Heart left ventricle (tissue), 16 donors: ENCODE measurements around the gene RMND5B. TPM values are rescaled to one million over a fixed set of nuclear protein-coding genes. Genes with fewer than 3 reads are reported as not detected.

Experiments used
- ATAC-seq, 4 donors: fragments of 200-7000 bp; cut with Tn5 transposase; one replicate each; pipeline ENCODE4 v1.9.1; 2020 to 2022; ENCODE audit warnings: moderate library complexity in 4 of 4, mild to moderate bottlenecking in 3 of 4, moderate number of reproducible peaks in 1 of 4
- DNase-seq, 5 donors: peaks; one replicate each; pipeline ENCODE4 v3.0.0-alpha.2; 2020
- H3K27ac ChIP-seq, 12 donors: fragments of 200-600 bp; sonication (generic) in 4 of 12; one replicate each; pipeline versions ENCODE4 v1.5.0 to v1.8.0; 2016 to 2022; ENCODE audit warnings: mild to moderate bottlenecking in 2 of 12
- H3K27me3 ChIP-seq, 9 donors: fragments of 200-600 bp; sonication (generic) in 2 of 9; one replicate each; pipeline versions ENCODE4 v1.5.1 to v1.8.0; 2016 to 2022; ENCODE audit warnings: mild to moderate bottlenecking in 3 of 9
- H3K36me3 ChIP-seq, 9 donors: fragments of 200-600 bp; sonication (generic) in 2 of 9; one replicate each; pipeline versions ENCODE4 v1.5.0 to v1.8.0; 2018 to 2022; ENCODE audit warnings: mild to moderate bottlenecking in 2 of 9
- H3K4me1 ChIP-seq, 12 donors: fragments of 200-600 bp; sonication (generic) in 4 of 12; one replicate each; pipeline versions ENCODE4 v1.5.0 to v1.8.0; 2016 to 2022; ENCODE audit warnings: mild to moderate bottlenecking in 3 of 12
- H3K4me3 ChIP-seq, 12 donors: fragments of 200-600 bp; sonication (generic) in 4 of 12; one replicate each; pipeline versions ENCODE4 v1.5.0 to v1.8.0; 2017 to 2022; ENCODE audit warnings: mild to moderate bottlenecking in 9 of 12, moderate library complexity in 4 of 12
- H3K9me3 ChIP-seq, 12 donors: fragments of 200-600 bp; sonication (generic) in 4 of 12; one replicate each; pipeline versions ENCODE4 v1.5.0 to v1.8.0; 2016 to 2022; ENCODE audit warnings: mild to moderate bottlenecking in 1 of 12
- CTCF ChIP-seq, 12 donors: fragments of 200-600 bp; sonication (generic) in 4 of 12; IDR thresholded peaks; one replicate each; pipeline versions ENCODE4 v1.5.0 to v1.8.0; 2018 to 2022; ENCODE audit warnings: antibody characterized with exemption in 12 of 12, mild to moderate bottlenecking in 5 of 12
- POLR2A ChIP-seq, 2 donors: fragments of 450-650 bp; IDR thresholded peaks; one replicate each; pipeline ENCODE4 v1.6.1; 2017; ENCODE audit warnings: antibody characterized with exemption in 2 of 2, mild to moderate bottlenecking in 2 of 2, moderate library complexity in 2 of 2
- WGBS, 4 donors: extraction: QIAGEN DNeasy Blood & Tissue Kit in 2 of 4; methylation state at CpG; one replicate each; pipeline versions ENCODE4 v1.1.5 to v1.1.7; 2013 to 2018; 5-methylcytosine and 5-hydroxymethylcytosine counted together
- intact Hi-C, 10 donors: fragments of 100-400 bp; cut with DNase I; formaldehyde crosslinking; loops; one replicate each; pipeline versions ENCODE4 v1.11.1 to v1.14.2; 2022
- polyA plus RNA-seq, 2 donors: library from polyadenylated mRNA; stranded (reverse); fragments of 200-250 nt; gene quantifications; one replicate each; pipeline ENCODE4 v1.2.3, GENCODE V29; 2013
- total RNA-seq, 9 donors: library from RNA; depleted of rRNA in 2 of 9; stranded (reverse); fragments of >200 nt in 2 of 9; fragmentation: NEBNext Ultra II Directional in 3 of 9; extraction: Animal tissue kit (Norgen Biotek cat#: 25700) in 3 of 9; gene quantifications; one replicate each; pipeline versions ENCODE4 v1.1.0 to v1.2.4, GENCODE V29; 2016 to 2023
- donor health status: ischemic (EF 13 %, LVEDD 7.1; RV severe dilation, severe dysfunction).
- donor health status: healthy with polysubstance abuse.
- donor health status: DM: no; HTN: yes; CAD: no.
- donor health status: DM: no; HTN: no; CAD: no.
- donor health status: ischemic (EF 25% LVEDD 6.9; RV normal size, moderate dysfunction).
- donor health status: ischemic (EF 25% LVEDD 5.7; RV mildly dilated, moderate dysfunction).
- donor health status: healthy.
- donor health status: DM: yes; HTN: yes; CAD: no.
- donor health status: ischemic (EF 35%, LVEDD 5.7; RV mildly dilated, moderate dysfunction).
- donor health status: nonischemic (EF 11% LVEDD 7.7; RV severe dilation, severe dysfunction).
- donor health status: DM: yes; HTN: yes; CAD: no.
- donor health status: PGD.
- donor health status: ischemic (EF 29% LVEDD 5.4; RV normal size, mild dysfunction).
- donor health status: nonischemic (EF 23%, LVEDD 6.1; RV moderate dilation, normal function).

RMND5B gene
- total and polyA plus RNA-seq, 11 donors = 26.4 to 42.2 (median 32.7) TPM

GRCh38 chr5:178186427-178186826, 55.6 kb downstream of the RMND5B start:
- Histone ChIP-seq H3K4me1 (no peaks in the 10 kb centered on the region), H3K9me3 (no peaks in the 10 kb centered on the region), H3K27me3 (no peaks in the 10 kb centered on the region), H3K4me3 (no peak overlapping the region), H3K27ac (no peak overlapping the region), H3K36me3 (no peaks in the 10 kb centered on the region)
- intact Hi-C loops = no loop called here
- TF ChIP-seq CTCF (IDR thresholded peaks at IDR 0.05) (no peak), POLR2A (IDR thresholded peaks at IDR 0.05) (no peak)
- ATAC-seq (no peak), DNase-seq (no peak)
- 67 to 73% (median 71%) methylated on average over 6 of the region's 6 CpGs for WGBS, 4 donors

GRCh38 chr5:178187014-178187413, 56.2 kb downstream of the RMND5B start, which contains the start of gene GMCL2:
TSS of gene GMCL2 (minus strand) at chr5:178187371. CDS start at chr5:178187299, 72 bp downstream.
- no peak for DNase-seq
- 75 to 91% (median 89%) methylated on average over 27 of the region's 27 CpGs for WGBS, 4 donors
- no peaks in the 10 kb centered on the region for H3K36me3 ChIP-seq
- TF ChIP-seq CTCF (IDR thresholded peaks at IDR 0.05) (no peak), POLR2A (IDR thresholded peaks at IDR 0.05) (no peak)
- peak within 1 kb of the TSS in 1 of 12 donors; percentile 32 for H3K4me3 ChIP-seq
- H3K27me3 ChIP-seq = peaks cover 0 to 2% (median 0%) of the 10 kb centered on the region in 9 donors
- no peaks in the 10 kb centered on the region for H3K4me1 ChIP-seq
- intact Hi-C loops = no loop called here
- no peaks in the 10 kb centered on the region for H3K9me3 ChIP-seq
- H3K27ac ChIP-seq = no peak within 1 kb of the TSS
- no peak for ATAC-seq

- 39 to 73% (median 46%) methylated on average over 2 of the region's 2 CpGs for WGBS, 4 donors
- DNase-seq = no peak
- intact Hi-C loops = no loop called here
- H3K4me3 ChIP-seq = no peak overlapping the region
- no peaks in the 10 kb centered on the region for H3K9me3 ChIP-seq
- H3K27me3 ChIP-seq = peaks cover 0 to 15% (median 0%) of the 10 kb centered on the region in 9 donors
- H3K36me3 ChIP-seq = no peaks in the 10 kb centered on the region
- ATAC-seq = no peak
- peaks cover 0 to 8% (median 0%) of the 10 kb centered on the region in 12 donors for H3K4me1 ChIP-seq
- TF ChIP-seq CTCF (IDR thresholded peaks at IDR 0.05) = no peak
- TF ChIP-seq POLR2A (IDR thresholded peaks at IDR 0.05) = no peak
- H3K27ac ChIP-seq = no peak overlapping the region
These were observed 58.6 kb downstream of the RMND5B start for GRCh38 chr5:178189433-178189832.

- intact Hi-C loops = no loop called here
- no peak for ATAC-seq
- TF ChIP-seq POLR2A (IDR thresholded peaks at IDR 0.05) (no peak), CTCF (IDR thresholded peaks at IDR 0.05) (no peak)
These were observed 60.8 kb downstream of the RMND5B start for GRCh38 chr5:178191661-178192060.

More at GRCh38 chr5:178191661-178192060, 60.8 kb downstream of the RMND5B start:
- peaks cover 0 to 8% (median 0%) of the 10 kb centered on the region in 12 donors for H3K4me1 ChIP-seq
- no peak overlapping the region for H3K4me3 ChIP-seq
- peaks cover 0 to 15% (median 0%) of the 10 kb centered on the region in 9 donors for H3K27me3 ChIP-seq
- no peaks in the 10 kb centered on the region for H3K9me3 ChIP-seq
- DNase-seq = no peak
- no peak overlapping the region for H3K27ac ChIP-seq
- 69 to 84% (median 76%) methylated on average over 4 of the region's 4 CpGs for WGBS, 4 donors
- no peaks in the 10 kb centered on the region for H3K36me3 ChIP-seq
